ENCODE data around the gene RABAC1.

- no peak for TF ChIP-seq USF2 (IDR thresholded peaks at IDR 0.05; ENCODE audit: low read depth, low read length)
- TF ChIP-seq CTCF (conservative IDR thresholded peaks at IDR 0.05; ENCODE audit: low read depth, low read length) = no peak
- no peak for TF ChIP-seq MXI1 (IDR thresholded peaks at IDR 0.05; ENCODE audit: borderline replicate concordance, low read depth, low read length)
These were observed 1.8 kb downstream of the RABAC1 start for GRCh38 chr19:41957161-41957837.

All from IMR-90 (cell line).